GM18526 (cell line): Measurements from ENCODE around the gene RHPN2.

Experiments used
- POLR2A ChIP-seq: IDR thresholded peaks from 3 replicates; pipeline ENCODE4 v1.6.1; 2011; ENCODE audit not compliant: insufficient read length; ENCODE audit errors: extremely low read depth

Gene RHPN2

DNA sequence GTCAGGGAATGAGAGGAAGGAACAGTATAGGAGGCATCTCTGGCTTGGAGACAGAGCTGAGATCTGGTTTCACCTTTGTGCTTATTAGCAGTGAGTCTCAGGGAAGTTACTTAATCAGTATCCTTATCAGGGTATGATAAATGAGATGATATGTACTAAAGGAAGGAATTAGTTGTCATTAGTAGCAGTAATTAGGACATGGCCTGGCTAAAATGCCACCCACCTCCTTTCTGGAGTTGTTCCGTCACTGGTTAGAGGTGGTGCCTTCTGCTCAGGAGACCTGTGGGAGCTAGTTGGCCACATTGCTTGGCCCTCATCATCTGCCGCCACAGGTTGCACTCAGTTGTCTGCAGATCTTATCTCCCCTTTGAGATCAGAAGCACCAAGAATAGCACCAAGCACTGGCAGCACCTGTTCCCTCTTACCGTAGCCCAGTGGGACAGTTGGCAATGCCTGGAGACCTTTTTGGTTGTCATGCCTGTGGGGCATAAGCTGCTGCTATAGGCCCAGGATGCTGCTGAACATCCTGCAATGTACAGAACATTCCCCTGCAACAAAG, 21.0 kb upstream of the RHPN2 start:
- no peak for TF ChIP-seq POLR2A

DNA sequence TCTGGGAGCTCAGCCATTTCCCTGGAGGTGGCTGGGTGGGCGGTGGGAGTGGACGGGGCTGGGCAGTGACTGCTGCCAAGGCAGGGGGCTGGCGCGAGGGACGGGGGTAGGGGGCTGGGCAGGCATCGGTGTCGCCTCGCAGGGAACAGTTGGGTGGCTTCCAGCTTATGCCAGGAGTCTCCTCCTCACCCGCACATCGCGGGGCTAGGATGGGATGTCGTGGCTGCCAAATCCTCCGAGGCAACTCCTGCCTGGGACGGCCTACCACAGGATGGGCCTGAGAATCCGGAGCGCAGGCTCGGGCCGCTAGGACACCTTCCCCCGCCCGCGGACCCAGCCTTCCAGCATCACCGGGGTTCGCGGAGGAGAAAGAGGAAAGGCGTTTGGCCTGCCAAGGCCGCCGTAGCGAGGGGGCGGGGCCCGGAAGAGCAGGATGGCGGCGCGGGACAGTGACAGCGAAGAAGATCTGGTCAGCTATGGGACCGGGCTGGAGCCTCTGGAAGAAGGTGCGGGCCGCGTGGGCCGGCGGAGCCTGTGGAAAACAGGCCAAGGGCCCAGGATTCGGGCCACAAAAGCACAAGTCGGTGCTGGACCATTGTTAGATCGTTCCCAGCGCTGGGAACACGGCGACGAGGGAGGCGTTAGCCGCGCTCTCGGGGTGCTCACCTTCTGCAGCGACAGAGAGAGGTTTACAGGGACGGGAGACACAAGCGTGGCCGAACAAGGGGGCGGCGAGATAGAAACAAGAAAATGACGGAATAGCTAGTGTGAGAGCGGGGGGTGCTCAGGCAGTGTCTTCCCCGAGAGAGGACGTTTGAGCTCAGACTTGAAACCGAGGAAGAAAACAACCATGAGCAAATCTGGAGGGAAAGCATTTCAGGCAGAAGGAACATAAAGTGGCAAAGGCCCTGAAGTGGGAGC, 16.3 kb upstream of the RHPN2 start, which contains the start of gene GPATCH1:
TSS of gene GPATCH1 (plus strand) at position 421 of the 921 bp plus-strand sequence. CDS start at position 434, 13 bp downstream.
- peak; percentile 78 for TF ChIP-seq POLR2A

DNA sequence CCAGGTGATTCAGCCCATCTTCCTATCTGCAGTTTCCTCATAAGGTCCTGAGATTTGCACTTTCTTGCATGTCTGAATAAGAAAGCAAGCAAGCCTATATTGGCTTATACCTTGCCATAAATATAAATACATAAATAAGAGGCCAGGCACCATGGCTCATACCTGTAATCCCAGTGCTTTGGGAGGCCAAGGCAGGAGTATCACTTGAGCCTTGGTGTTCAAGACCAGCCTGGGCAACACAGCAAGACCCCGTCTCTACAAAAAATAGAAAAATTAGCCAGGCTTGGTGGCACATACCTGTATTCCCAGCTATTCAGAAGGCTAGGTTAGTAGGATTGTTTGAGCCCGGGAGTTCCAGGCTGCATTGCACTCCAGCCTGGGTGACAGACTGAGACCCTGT, 10.8 kb upstream of the RHPN2 start:
- TF ChIP-seq POLR2A: no peak

DNA sequence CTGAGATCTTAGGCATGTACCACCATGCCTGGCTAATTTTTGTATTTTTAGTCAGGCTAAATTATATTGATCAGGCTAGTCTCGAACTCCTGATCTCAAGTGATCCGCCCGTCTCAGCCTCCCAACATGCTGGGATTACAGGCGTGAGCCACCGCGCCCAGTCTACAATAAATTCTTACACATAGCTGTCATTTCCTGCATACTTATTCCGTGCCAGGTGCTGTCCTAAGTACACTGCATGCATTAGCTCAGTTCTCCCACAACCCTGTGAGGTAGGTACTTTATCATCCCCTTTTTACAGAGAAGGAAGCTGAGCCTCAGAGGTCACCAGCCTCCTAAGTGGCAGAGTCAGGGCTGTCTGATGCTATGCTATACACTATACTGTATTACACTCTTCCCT, 7.2 kb upstream of the RHPN2 start:
- TF ChIP-seq POLR2A: no peak

DNA sequence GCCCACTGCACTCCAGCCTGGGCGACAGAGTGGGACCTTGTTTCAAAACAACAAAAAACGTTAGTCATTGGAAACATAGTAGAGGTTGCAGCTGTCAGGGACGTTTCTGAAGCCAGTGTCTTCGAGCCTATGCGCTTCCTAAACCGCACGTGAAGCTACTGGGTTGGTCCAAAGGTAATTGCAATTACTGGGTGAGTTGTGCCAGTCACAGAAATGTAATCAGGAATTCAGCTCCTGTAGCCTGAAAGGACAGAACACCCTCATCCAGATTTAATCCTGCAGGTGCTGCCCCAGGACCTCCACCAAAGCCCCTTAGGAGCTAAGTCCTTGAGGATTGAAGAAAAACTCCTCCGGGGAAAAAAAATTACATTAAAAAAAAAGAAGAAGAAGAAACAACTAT, 2.4 kb upstream of the RHPN2 start:
- no peak for TF ChIP-seq POLR2A

DNA sequence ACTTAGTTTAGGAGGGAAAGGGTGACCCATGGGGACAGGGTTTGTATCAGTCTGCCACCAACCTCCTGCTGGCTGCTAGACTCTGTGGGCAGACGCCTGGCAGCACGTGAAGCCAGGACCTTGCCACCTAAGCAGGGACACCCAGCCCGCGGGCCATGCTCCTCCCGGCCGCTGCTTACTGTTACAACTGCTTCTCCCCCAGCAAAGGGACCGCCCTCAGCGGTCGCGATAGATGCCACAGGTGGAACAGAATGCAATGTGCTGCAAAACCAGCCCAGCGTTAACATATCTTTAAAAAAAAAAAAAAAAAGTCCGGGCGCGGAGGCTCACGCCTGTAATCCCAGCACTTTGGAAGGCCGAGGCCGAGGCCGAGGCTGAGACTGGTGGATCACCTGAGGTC, 1.9 kb upstream of the RHPN2 start:
- TF ChIP-seq POLR2A: no peak

DNA sequence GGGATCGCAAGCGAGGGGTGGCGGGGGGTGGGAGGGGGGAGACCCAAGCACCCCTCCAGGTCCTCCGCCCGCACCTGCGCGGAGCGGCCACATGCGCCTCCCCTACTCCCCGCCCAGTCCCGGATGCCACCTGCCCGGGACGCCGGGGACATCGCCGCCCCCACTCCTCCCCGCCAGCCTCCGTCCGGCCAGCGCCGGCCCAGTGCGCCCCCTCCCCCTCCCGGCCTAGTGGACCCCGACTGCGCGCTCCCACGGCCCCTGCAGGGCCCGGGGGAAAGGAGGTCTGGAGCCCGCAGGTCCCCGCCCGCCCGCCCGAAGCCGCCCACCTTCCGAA, 263 bp downstream of the RHPN2 start:
- TF ChIP-seq POLR2A: no peak

DNA sequence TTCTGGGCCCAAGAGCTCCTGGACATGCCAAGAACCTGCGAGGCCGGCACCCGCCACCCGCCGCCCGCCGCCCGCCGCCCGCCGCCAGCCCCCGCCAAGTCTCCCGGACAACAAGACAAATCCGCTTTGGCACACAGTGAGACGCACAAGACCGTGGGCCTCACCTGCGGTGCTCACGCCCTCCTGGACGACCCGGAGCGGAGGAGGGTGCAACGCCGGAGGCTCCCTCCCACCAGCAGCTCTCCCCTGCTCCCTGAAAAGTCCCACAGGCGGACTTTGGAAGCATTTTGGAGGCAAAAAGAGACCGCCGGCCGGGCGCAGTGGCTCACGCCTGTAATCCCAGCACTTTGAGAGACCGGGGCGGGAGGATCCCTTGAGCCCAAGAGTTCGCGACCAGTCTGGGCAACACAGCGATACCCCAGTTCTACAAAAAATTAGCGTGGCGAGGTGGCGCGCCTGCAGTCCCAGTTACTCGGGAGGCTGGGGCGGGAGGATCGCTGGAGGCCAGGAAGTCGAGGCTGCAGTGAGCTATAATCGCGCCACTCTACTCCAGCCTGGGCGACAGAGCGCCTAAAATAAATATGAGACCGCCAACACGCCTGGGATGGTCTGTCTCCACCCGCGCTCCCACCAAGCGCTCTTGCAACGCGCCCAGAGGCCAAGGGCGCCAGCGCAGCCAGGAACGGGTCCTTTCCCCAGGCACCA, 783 bp downstream of the RHPN2 start:
- no peak for TF ChIP-seq POLR2A

DNA sequence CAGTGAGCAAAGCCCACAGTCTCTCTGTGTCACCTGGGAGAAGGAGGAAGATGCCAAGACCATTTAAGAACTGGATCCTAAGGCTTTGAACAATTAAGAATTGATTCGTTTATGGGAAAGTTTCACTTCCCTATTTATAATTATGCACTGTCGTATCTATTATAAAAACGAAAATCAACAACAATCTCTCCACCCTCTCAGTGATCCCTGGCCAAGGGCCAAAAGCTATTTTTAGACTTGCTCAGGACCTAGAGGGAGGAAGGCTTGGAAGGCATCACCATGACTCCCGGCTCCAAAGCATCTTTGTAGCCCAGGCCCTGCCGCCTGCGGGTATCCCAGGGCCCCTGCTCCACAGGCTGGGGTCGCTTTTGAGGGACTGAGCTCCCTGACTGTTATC, 1.3 kb downstream of the RHPN2 start:
- no peak for TF ChIP-seq POLR2A

DNA sequence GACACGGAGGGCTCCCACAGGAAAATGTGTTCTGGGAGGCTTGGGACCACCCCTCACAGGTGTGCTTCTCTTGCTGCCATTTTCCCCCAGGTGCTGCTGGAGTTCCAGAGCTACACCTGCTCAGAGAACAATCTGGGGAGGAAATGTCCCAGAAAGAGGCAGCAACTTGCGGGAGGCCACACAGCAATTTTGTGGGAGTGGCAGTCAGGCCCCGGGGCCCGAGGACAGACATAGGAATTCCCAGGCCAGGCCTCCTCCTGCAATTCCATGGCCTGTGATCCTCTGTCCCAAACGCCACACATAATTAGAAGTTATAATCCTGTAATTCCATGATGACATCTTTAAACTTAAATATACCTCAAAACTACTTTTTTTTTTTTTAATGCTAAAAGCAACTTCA, 1.8 kb downstream of the RHPN2 start:
- no peak for TF ChIP-seq POLR2A

DNA sequence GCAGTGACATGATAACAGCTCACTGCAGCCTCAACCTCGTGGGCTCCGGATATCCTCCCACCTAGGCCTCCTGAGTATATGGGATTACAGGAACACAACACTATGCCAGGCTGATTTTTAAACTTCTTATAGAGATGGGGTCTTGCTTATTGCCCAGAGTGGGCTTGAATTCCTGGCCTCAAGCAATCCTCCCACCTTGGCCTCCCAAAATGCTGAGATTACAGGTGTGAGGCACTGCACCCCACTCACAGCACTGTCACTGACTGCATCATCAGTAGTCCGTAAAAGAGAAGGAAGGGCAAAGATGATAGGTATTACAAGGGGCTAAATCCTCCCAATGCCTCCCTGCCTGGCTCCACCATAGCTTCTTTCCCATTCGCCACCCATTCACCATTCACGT, 4.1 kb downstream of the RHPN2 start:
- no peak for TF ChIP-seq POLR2A

DNA sequence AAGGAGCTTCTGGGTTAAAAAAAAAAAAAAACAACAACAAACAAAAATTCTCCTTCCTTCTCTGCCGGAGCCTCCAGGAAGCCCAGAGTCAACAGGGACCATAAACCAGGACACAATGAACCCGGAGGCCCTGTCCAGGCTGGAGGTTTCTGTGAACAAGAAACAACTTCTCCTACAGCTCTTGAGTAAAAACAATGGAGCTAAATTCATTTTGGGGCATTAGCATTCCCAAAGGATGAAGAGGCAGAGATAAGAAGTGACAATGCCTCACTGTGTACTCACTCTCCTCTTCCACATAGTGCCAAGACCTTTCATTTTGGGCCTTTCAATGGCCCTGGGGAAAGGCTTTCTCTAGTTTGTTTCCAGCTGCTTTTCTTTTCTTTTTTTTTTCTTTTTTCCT, 9.0 kb downstream of the RHPN2 start:
- TF ChIP-seq POLR2A: no peak

DNA sequence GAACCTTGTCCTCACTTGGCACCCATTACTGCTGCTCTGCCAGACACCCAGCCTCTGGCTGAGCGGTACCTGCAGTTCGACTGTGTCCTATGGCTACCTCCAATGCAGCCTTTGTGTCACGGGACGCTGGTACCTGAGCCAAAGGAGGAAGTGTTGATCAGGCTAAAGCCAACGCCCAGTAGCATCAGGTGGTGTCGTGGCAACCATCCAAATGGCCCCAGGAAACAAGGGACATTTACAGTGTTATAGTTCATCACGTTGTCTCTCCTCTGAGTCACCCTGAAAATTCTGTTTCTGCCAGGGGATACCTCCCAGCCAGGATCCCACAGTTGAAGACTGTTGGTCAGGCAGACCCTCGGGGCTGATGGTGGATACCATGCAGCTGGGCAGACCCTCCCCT, 10.1 kb downstream of the RHPN2 start:
- TF ChIP-seq POLR2A: no peak

DNA sequence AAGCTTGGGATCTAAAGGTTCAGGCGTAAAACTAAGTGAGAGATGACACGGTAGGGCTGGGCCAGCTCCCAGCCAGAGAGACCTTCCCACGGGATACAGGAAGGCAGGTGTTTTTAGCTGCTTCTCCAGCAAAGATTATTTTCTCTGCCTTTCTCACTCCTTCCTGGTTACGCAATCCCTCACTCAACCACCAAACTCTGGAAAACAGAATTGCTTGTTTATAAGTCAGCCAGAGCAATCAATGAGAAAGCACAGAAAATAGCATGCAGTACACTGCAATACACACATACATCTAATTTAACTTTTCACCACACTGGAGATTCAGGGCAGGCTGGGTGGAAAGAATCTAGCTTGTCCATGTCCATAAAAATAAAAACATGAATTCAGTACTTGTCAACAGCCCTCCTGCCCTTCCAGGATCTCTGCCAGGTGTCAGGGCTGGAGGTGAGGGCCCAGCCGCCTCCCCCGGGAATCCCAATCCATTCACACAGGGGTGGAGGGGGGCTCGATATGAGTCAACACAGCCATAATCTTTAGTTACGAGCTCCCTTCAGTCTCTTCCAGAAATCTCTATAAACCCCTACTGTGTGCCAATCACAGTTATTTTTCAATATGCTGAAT, 12.2 kb downstream of the RHPN2 start:
- TF ChIP-seq POLR2A: no peak

DNA sequence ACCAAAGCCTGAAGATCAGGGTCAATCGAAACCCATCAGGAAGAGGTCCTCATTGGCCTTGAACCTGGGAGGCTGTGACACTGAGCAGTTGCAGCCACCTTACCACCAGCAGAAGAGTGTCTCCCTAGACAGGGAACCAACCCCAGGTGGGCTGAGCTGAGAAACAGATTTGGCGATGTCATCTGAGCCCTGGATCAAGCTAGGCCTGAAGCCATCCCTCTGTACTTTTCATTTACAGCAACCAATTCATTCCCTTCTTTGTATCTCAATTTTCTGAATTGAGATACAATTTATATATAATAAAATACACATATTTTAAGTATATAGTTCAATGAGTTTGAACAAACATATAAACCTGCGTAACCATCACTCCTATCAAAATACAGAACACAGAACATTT, 14.6 kb downstream of the RHPN2 start:
- no peak for TF ChIP-seq POLR2A
